Skeletal muscle satellite cell (primary cell): ENCODE results near the gene IKZF1.

ENCODE experiments used
- H3K27me3 ChIP-seq: 2 replicates; pipeline ENCODE4 v1.7.0; 2013; ENCODE audit warnings: low read length; ENCODE audit not compliant: control insufficient read depth, insufficient read depth
- H3K36me3 ChIP-seq: 2 replicates; pipeline ENCODE4 v1.7.0; 2013; ENCODE audit warnings: mild to moderate bottlenecking, control low read depth, low read length; ENCODE audit not compliant: insufficient read depth
- H3K4me1 ChIP-seq: 2 replicates; pipeline ENCODE4 v1.7.0; 2013; ENCODE audit warnings: low read length; ENCODE audit not compliant: control insufficient read depth, insufficient read depth
- H3K4me2 ChIP-seq: 2 replicates; pipeline ENCODE4 v1.7.0; 2013; ENCODE audit warnings: mild to moderate bottlenecking, low read length
- H3K4me3 ChIP-seq: 2 replicates; pipeline ENCODE4 v1.7.0; 2013; ENCODE audit warnings: low read length
- H3K9ac ChIP-seq: 2 replicates; pipeline ENCODE4 v1.7.0; 2013; ENCODE audit warnings: mild to moderate bottlenecking, low read depth, low read length, moderate library complexity
- H3K9me3 ChIP-seq: replicated peaks from 2 replicates; pipeline ENCODE4 v1.7.0; 2013; ENCODE audit warnings: mild to moderate bottlenecking, control low read depth, low read length

The IKZF1 gene

DNA sequence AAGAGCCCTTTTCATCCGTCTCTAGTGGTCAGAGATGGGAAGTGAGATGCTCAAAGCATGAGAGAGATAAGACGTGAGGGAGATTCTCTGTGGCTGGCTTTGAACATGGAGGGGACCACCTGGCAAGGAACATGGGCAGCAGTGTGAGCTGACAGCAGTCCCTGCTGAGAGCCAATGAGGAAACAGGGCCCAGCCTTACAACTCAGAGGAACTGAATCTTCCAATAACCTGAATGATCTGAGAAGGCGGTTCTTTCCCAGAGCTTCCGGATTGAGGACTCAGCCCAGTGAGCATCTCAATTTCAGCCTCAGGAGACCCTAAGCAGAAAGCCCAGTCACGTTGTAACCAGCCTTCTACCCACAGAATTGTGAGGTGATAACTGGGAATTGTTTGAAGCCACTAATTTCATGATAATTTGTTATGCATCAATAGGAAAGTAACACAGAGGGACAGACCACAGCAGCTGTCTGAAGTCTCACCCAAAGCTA, 33.9 kb upstream of the IKZF1 start:
- no peak overlapping the region for H3K9ac ChIP-seq
- H3K36me3 ChIP-seq: no peaks in the 10 kb centered on the region
- H3K9me3 ChIP-seq: no peaks in the 10 kb centered on the region
- H3K4me2 ChIP-seq: no peak overlapping the region
- no peaks in the 10 kb centered on the region for H3K4me1 ChIP-seq
- H3K4me3 ChIP-seq: no peak overlapping the region
- no peaks in the 10 kb centered on the region for H3K27me3 ChIP-seq

DNA sequence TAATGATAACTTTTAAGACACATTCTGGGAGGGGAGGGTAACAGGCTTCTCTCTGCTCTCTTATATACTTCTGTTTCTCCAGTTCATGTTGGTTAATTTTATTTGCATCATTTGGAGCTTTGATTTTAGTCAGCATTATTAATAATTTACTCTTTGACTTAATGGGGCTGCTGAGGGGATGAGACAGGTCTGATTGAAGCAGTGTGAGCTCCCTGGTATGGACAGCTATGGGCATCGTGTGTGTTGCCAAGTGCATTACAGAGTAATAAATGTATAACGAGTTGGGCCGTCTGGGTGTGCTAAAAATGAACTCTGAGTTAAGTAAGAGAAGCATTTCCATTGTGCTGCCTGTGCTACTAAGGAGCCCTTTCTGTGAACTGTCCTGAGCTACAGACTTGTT, 31.7 kb upstream of the IKZF1 start:
- Histone ChIP-seq H3K27me3 (no peaks in the 10 kb centered on the region), H3K4me3 (no peak overlapping the region), H3K9ac (no peak overlapping the region), H3K36me3 (no peaks in the 10 kb centered on the region), H3K4me2 (no peak overlapping the region), H3K9me3 (no peaks in the 10 kb centered on the region), H3K4me1 (no peaks in the 10 kb centered on the region)

DNA sequence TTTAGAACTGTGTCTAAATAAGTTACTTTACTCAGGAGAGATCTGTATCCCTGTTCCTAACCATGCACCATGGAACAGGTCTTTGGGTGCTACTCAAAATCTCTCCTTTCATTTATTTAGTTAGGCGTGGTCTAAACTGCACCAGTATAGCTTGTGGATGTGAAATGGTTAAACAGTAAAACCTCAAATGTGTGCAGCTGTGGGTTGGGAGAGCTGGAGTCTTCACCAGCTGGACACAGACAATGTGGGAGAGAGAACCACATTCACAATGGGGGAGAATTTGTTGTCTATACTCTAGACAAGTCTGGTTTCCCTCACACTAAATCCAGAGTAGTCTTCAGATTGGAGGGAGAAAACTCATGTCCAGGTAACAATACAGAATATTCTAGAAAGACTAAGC, 31.2 kb upstream of the IKZF1 start:
- Histone ChIP-seq H3K4me1 (no peaks in the 10 kb centered on the region), H3K36me3 (no peaks in the 10 kb centered on the region), H3K27me3 (no peaks in the 10 kb centered on the region), H3K9ac (no peak overlapping the region), H3K9me3 (no peaks in the 10 kb centered on the region), H3K4me3 (no peak overlapping the region), H3K4me2 (no peak overlapping the region)

DNA sequence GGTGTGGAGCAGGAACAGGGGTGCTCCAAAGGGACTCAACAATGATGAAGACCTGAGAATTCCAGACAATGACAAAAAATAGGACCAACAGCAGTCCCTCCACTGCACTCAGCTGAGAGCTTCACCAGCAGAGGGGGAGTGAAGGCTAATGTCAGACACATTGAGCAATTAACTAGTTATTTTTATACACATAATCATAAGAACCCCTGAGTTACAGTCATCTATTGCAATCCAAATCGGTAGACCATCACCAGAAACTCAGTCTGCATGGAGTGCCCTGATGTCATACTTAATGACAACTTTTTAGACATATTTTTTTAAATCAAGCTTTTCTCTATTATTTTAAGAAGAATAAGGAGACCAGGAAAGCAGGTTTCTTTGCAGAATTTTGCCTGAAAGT, 30.6 kb upstream of the IKZF1 start:
- Histone ChIP-seq H3K9me3 (no peaks in the 10 kb centered on the region), H3K4me3 (no peak overlapping the region), H3K36me3 (no peaks in the 10 kb centered on the region), H3K9ac (no peak overlapping the region), H3K27me3 (no peaks in the 10 kb centered on the region), H3K4me1 (no peaks in the 10 kb centered on the region), H3K4me2 (no peak overlapping the region)

- Histone ChIP-seq H3K9me3 (no peaks in the 10 kb centered on the region), H3K4me2 (no peak overlapping the region), H3K4me3 (no peak overlapping the region), H3K4me1 (no peaks in the 10 kb centered on the region), H3K36me3 (no peaks in the 10 kb centered on the region), H3K27me3 (no peaks in the 10 kb centered on the region), H3K9ac (no peak overlapping the region)
Observed at GRCh38 chr7:50274361-50274760, 30.2 kb upstream of the IKZF1 start.

DNA sequence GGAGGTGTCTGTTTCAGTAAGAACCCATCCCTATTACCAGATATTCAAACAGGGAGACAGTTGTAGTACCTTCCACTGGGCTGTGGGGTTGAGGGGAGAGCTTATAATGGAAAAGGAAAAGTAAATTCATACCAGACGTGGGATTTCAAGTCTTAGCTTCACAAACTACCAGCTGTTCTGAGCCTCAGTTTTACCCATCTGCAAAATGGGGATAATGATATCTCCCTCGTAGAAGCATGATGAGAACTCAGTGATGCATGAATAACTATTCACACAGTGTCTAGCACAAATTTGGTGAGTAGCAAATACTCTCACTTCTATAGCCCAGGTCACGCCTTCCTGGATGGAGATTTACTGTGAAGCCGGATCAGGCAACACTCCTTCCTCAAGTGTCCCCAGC, 29.1 kb upstream of the IKZF1 start:
- no peaks in the 10 kb centered on the region for H3K9me3 ChIP-seq
- no peaks in the 10 kb centered on the region for H3K4me1 ChIP-seq
- no peak overlapping the region for H3K4me2 ChIP-seq
- no peaks in the 10 kb centered on the region for H3K36me3 ChIP-seq
- no peak overlapping the region for H3K4me3 ChIP-seq
- no peak overlapping the region for H3K9ac ChIP-seq
- no peaks in the 10 kb centered on the region for H3K27me3 ChIP-seq

DNA sequence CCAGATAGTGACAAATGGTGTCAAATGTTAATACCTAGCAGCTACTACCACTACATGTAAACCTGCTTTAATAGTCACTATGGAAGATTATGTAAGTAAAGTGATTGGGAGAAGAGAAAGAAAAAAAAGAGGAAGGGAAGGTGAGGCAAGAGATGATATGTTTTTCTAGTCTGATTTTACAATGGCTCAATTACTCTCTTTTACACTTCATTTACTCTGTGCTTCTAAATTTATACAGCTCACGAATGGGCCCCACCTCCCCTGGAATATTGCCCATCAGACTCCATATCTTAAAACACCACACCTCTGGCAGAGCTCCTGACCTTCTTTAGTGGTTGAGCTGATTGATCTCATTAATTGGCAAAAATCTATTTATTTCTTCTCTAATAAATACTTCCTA, 28.0 kb upstream of the IKZF1 start:
- Histone ChIP-seq H3K4me2 (no peak overlapping the region), H3K9me3 (no peaks in the 10 kb centered on the region), H3K9ac (no peak overlapping the region), H3K36me3 (no peaks in the 10 kb centered on the region), H3K4me3 (no peak overlapping the region), H3K27me3 (no peaks in the 10 kb centered on the region), H3K4me1 (no peaks in the 10 kb centered on the region)

DNA sequence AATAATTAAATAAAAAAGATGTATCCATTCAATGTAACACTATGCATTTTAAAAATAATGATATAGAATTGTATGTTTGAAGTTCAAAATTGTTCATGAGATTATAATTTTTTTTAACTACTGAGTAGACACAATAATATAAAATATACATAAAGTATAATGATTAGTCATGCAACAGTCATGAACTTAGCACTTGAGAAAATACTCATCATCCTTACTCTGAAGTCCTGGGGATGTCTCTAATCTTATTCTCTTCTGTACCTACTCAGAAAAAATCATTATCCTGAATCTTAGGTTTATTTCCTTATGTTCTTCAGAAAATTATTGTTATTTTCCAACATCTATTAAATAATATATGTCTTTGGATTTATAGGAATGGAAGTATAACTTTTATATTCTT, 26.4 kb upstream of the IKZF1 start:
- no peaks in the 10 kb centered on the region for H3K9me3 ChIP-seq
- H3K4me3 ChIP-seq: no peak overlapping the region
- no peaks in the 10 kb centered on the region for H3K27me3 ChIP-seq
- H3K4me2 ChIP-seq: no peak overlapping the region
- no peaks in the 10 kb centered on the region for H3K4me1 ChIP-seq
- H3K9ac ChIP-seq: no peak overlapping the region
- H3K36me3 ChIP-seq: no peaks in the 10 kb centered on the region

GRCh38 chr7:50281680-50282445, 22.7 kb upstream of the IKZF1 start:
- Histone ChIP-seq H3K4me3 (no peak overlapping the region), H3K9ac (no peak overlapping the region), H3K4me1 (no peaks in the 10 kb centered on the region), H3K9me3 (no peaks in the 10 kb centered on the region), H3K36me3 (no peaks in the 10 kb centered on the region), H3K27me3 (no peaks in the 10 kb centered on the region), H3K4me2 (no peak overlapping the region)

DNA sequence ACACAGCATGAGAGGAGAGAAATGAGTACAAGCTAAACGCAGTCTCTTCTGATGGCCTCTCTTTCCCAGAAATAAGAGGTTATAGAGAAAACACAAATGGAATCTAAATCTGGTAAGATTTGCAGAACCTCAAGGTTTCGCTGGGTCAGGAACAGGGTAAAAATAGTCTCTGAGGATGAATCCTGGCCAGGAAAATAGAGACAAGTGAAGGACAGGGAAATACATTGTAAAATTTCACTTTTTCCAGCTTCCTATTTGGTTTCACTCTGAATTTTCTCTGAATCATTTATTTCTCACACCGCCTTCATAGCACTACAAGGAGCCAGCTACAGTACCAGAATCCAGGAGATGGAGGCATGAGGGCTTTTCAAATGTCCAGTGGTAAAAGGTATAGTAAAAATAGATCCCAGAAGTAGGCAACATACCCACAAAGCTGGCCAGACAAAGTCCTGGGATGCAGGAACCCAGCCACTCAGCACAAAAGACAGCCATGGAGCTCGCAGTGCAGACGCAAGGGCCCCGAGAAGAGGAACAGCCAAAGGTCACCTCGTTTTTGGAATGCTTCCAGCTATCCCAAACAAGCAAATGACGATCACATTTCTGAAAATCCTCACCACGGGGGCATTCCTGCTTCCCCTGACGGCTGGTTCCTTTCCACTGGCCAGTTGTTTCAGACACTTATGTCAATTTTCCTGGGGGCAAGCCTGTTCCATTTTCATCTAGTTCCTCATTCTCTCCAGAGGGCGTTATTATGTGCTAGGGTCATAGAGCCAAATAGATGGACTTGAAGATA, 21.5 kb upstream of the IKZF1 start:
- H3K4me2 ChIP-seq: no peak overlapping the region
- H3K4me1 ChIP-seq: no peaks in the 10 kb centered on the region
- no peak overlapping the region for H3K9ac ChIP-seq
- no peaks in the 10 kb centered on the region for H3K27me3 ChIP-seq
- H3K36me3 ChIP-seq: no peaks in the 10 kb centered on the region
- no peaks in the 10 kb centered on the region for H3K9me3 ChIP-seq
- H3K4me3 ChIP-seq: no peak overlapping the region

- no peaks in the 10 kb centered on the region for H3K36me3 ChIP-seq
- H3K4me2 ChIP-seq: no peak overlapping the region
- no peaks in the 10 kb centered on the region for H3K4me1 ChIP-seq
- no peak overlapping the region for H3K9ac ChIP-seq
- H3K4me3 ChIP-seq: no peak overlapping the region
- no peaks in the 10 kb centered on the region for H3K9me3 ChIP-seq
- no peaks in the 10 kb centered on the region for H3K27me3 ChIP-seq
Observed at GRCh38 chr7:50283731-50284130, 20.8 kb upstream of the IKZF1 start.

DNA sequence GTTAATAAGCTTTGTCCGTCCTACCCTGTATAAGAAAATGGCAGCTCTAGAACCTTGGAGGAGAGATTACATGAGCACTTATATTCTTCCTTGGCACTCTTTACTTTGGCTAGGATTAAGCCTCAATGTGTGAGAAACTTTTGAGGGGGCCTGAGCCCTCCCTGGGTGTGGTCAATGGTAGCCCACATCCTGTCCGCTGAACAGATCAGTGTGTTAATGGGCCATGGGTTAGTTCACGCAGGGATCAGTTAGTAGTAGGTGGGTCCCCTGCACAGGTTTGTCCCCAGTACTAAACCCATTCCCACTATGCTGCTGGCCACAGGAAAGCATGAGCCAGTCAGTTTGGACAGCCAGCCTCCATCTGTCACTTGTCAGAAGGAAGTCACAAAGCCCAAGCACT, 20.2 kb upstream of the IKZF1 start:
- H3K9ac ChIP-seq: no peak overlapping the region
- H3K4me2 ChIP-seq: no peak overlapping the region
- no peaks in the 10 kb centered on the region for H3K36me3 ChIP-seq
- no peaks in the 10 kb centered on the region for H3K27me3 ChIP-seq
- no peaks in the 10 kb centered on the region for H3K9me3 ChIP-seq
- H3K4me3 ChIP-seq: no peak overlapping the region
- no peaks in the 10 kb centered on the region for H3K4me1 ChIP-seq
